Natural killer cell (primary cell): Measurements from ENCODE around the gene GPLD1. TPM values are rescaled to one million over a fixed set of nuclear protein-coding genes. Genes with fewer than 3 reads are reported as not detected.

Experiments
- ATAC-seq, 3 donors: fragments of 150-1000 bp in 2 of 3; fragments of 200-7000 bp in 1 of 3; cut with Tn5 transposase; 1 replicate in 1 of 3; 2 replicates in 2 of 3; pipeline ENCODE4 v1.10.0; 2021; ENCODE audit warnings: mild to moderate bottlenecking in 2 of 3, moderate library complexity in 2 of 3
- DNase-seq, 2 donors: peaks; one replicate each; pipeline versions ENCODE4 v3.0.0 to v3.0.0-alpha.2; 2013 to 2021; ENCODE audit warnings: mixed read lengths in 1 of 2
- H3K27ac ChIP-seq: one replicate; pipeline ENCODE4 v1.5.1; 2013; ENCODE audit warnings: mild to moderate bottlenecking, low read length
- H3K27me3 ChIP-seq: one replicate; pipeline ENCODE4 v1.6.1; 2013; ENCODE audit warnings: low read length; ENCODE audit not compliant: control insufficient read depth, insufficient read depth
- H3K36me3 ChIP-seq: one replicate; pipeline ENCODE4 v1.6.1; 2013; ENCODE audit warnings: low read length; ENCODE audit not compliant: control insufficient read depth, insufficient read depth
- H3K4me1 ChIP-seq: one replicate; pipeline ENCODE4 v1.6.1; 2013; ENCODE audit warnings: low read length; ENCODE audit not compliant: control insufficient read depth, insufficient read depth
- H3K4me3 ChIP-seq: one replicate; pipeline ENCODE4 v1.5.1; 2013; ENCODE audit warnings: low read length
- H3K9me3 ChIP-seq: one replicate; pipeline ENCODE4 v1.6.1; 2013; ENCODE audit warnings: low read length; ENCODE audit not compliant: control insufficient read depth, insufficient read depth
- H3K27ac Mint-ChIP-seq, 2 donors: one replicate each; pipeline ENCODE4 v1.8.0; 2022; ENCODE audit warnings: mild to moderate bottlenecking in 2 of 2, mixed read lengths in 2 of 2, moderate library complexity in 1 of 2
- H3K27me3 Mint-ChIP-seq, 2 donors: one replicate each; pipeline ENCODE4 v1.8.0; 2022; ENCODE audit warnings: low read depth in 2 of 2, mixed read lengths in 2 of 2
- H3K36me3 Mint-ChIP-seq: one replicate; pipeline ENCODE4 v1.8.0; 2022; ENCODE audit warnings: mixed read lengths
- H3K4me1 Mint-ChIP-seq, 2 donors: one replicate each; pipeline ENCODE4 v1.8.0; 2022; ENCODE audit warnings: mixed read lengths in 2 of 2
- H3K4me3 Mint-ChIP-seq: one replicate; pipeline ENCODE4 v1.8.0; 2022; ENCODE audit warnings: mild to moderate bottlenecking, moderate library complexity, mixed read lengths
- H3K9me3 Mint-ChIP-seq, 2 donors: one replicate each; pipeline ENCODE4 v1.8.0; 2022; ENCODE audit warnings: mixed read lengths in 2 of 2
- WGBS: methylation state at CpG from one replicate; pipeline ENCODE4 v1.1.7; 2013; ENCODE audit warnings: missing lambda C conversion rate; ENCODE audit not compliant: insufficient coverage; 5-methylcytosine and 5-hydroxymethylcytosine counted together
- intact Hi-C: fragments of 100-400 bp; cut with micrococcal nuclease; formaldehyde crosslinking; loops from one replicate; pipeline ENCODE4 v1.14.2; 2022
- total RNA-seq, 4 donors: library from RNA; stranded (reverse); fragments of 120-200 nt in 1 of 4; gene quantifications; one replicate each; pipeline versions ENCODE4 v1.2.3 to v1.2.4, GENCODE V29; 2013 to 2022
- TF ChIP-seq, protein P1 (sequence below): fragments of 200-600 bp; IDR thresholded peaks from one replicate; pipeline ENCODE4 v1.8.0; 2022; ENCODE audit warnings: antibody characterized with exemption

The GPLD1 gene
- total RNA-seq, 3 donors from 2014 or later (not counting 1 experiment from before 2014, with no cell fraction given): 0.86 to 1.3 (median 0.88) TPM

DNA sequence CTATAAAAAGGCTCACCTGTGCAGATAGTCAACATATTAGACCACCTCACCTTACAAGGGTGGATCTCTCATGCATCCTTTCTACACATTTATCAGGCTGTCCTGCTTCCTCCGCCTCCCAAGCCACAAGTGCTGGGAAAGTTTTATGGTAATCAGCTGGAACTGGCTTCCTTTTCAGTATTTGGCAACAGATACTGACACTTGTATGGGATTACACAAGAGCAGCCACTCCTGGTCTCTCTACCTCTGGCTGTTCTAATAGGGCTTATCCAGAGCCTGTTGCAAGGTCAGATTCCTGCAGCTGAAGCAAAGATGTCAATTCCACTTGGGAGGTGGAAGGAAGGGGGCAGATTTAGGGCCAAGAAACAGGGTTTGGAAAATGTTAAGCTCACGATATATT, 503 bp upstream of the GPLD1 start:
- Mint-ChIP-seq H3K27ac (no peak overlapping the region), H3K9me3 (no peaks in the 10 kb centered on the region), H3K36me3 (no peaks in the 10 kb centered on the region), H3K27me3 (no peaks in the 10 kb centered on the region), H3K4me3 (no peak overlapping the region), H3K4me1 (peaks cover 11 to 12% of the 10 kb centered on the region in 2 donors)
- intact Hi-C loops: no loop called here
- TF ChIP-seq, protein P1, sequence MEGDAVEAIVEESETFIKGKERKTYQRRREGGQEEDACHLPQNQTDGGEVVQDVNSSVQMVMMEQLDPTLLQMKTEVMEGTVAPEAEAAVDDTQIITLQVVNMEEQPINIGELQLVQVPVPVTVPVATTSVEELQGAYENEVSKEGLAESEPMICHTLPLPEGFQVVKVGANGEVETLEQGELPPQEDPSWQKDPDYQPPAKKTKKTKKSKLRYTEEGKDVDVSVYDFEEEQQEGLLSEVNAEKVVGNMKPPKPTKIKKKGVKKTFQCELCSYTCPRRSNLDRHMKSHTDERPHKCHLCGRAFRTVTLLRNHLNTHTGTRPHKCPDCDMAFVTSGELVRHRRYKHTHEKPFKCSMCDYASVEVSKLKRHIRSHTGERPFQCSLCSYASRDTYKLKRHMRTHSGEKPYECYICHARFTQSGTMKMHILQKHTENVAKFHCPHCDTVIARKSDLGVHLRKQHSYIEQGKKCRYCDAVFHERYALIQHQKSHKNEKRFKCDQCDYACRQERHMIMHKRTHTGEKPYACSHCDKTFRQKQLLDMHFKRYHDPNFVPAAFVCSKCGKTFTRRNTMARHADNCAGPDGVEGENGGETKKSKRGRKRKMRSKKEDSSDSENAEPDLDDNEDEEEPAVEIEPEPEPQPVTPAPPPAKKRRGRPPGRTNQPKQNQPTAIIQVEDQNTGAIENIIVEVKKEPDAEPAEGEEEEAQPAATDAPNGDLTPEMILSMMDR: no peak
- Histone ChIP-seq H3K4me1 (peaks cover 7% of the 10 kb centered on the region), H3K27ac (no peak overlapping the region), H3K4me3 (no peak overlapping the region), H3K36me3 (no peaks in the 10 kb centered on the region), H3K27me3 (no peaks in the 10 kb centered on the region), H3K9me3 (no peaks in the 10 kb centered on the region)
- no peak for DNase-seq
- ATAC-seq: no peak
- WGBS: 86% methylated on average over 1 of the region's 2 CpGs

DNA sequence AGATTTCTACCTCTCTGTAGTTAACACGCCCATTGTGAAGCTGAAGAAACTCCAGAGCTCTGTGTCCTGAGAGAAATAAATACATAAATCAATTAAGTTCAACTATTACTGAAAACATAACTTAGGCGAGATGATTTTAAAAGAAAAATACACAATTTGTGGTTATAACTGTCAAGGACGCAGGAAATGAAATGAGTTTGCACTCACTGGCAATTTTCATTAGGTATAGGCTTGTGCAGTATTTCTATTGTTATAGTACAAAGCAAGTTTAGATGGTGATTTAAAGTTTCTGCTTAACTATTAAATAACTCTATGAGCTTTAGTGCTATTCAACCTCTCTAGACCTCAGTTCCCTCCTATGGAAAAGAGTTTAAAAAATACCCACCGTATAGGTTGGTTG, 3.3 kb downstream of the GPLD1 start:
- H3K4me3 Mint-ChIP-seq: no peak overlapping the region

DNA sequence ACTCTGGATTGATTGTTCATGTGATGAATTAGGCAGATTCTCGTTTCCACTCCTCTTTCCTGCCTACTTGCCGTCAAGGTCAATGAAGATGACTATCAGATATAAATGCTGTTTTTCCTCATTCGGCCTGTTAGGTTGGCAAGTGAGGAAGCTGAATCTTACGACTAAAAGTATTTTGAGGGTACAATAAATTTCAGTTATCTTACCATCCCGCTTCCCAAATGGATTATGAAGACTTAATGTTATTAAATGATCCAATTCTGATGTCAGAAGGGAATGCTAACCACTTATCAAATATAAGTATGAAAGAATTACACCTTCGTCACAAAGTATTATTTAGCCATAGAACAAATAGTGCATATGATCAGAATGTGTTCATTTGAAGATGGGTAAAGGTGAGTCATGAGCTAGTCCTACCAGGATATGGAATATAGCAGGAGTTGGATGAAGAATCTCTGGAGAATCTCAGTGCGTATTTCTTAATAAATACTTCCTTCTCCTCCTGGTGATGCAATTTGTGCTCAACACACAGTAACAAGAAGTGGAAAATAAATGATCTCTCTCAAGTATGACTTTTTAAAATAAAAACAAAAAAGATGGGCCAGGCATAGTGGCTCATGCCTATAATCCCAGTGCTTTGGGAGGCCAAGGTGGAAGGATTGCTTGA, 4.6 kb downstream of the GPLD1 start:
- Histone ChIP-seq H3K27me3 (no peaks in the 10 kb centered on the region), H3K36me3 (no peaks in the 10 kb centered on the region), H3K27ac (no peak overlapping the region), H3K4me3 (no peak overlapping the region), H3K4me1 (no peaks in the 10 kb centered on the region), H3K9me3 (no peaks in the 10 kb centered on the region)
- H3K4me1 Mint-ChIP-seq: no peaks in the 10 kb centered on the region
- no peaks in the 10 kb centered on the region for H3K27me3 Mint-ChIP-seq
- TF ChIP-seq, protein P1: no peak
- no peak overlapping the region for H3K4me3 Mint-ChIP-seq
- DNase-seq (no peak), ATAC-seq (no peak)
- no peak overlapping the region for H3K27ac Mint-ChIP-seq
- no peaks in the 10 kb centered on the region for H3K9me3 Mint-ChIP-seq
- no peaks in the 10 kb centered on the region for H3K36me3 Mint-ChIP-seq
- 87% methylated on average over 5 of the region's 7 CpGs for WGBS
- intact Hi-C loops: no loop called here

More for the DNA sequence above, 3.3 kb downstream of the GPLD1 start:
- TF ChIP-seq, protein P1: no peak
- DNase-seq (no peak), ATAC-seq (no peak)
- H3K36me3 ChIP-seq: no peaks in the 10 kb centered on the region
- H3K4me3 ChIP-seq: no peak overlapping the region
- H3K27ac ChIP-seq: no peak overlapping the region
- H3K27me3 ChIP-seq: no peaks in the 10 kb centered on the region
- Mint-ChIP-seq H3K36me3 (no peaks in the 10 kb centered on the region), H3K27me3 (no peaks in the 10 kb centered on the region), H3K9me3 (no peaks in the 10 kb centered on the region), H3K27ac (no peak overlapping the region), H3K4me1 (no peaks in the 10 kb centered on the region)
- no peaks in the 10 kb centered on the region for H3K4me1 ChIP-seq
- 27% methylated on average over 3 of the region's 4 CpGs for WGBS
- intact Hi-C loops: no loop called here
- no peaks in the 10 kb centered on the region for H3K9me3 ChIP-seq

DNA sequence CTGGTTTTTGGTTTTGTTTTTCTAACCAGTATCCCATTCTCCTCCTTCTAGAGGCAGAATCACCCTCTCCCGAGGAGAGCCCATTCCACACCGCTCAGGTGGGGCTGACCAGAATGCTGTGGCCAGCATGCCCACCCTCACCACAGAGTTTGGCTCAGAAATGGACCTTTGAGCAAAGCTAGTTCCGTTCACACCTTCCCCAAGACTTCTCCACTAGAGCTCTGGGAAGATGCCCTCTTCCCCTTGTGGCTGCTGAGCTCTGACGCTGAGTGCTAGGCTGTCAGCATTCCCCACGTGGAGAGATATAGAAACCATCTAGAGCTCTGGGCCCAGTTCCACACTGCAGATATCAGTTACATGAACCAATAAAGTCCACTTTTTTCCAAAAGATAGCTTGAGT, 7.9 kb downstream of the GPLD1 start:
- ATAC-seq (no peak), DNase-seq (no peak)
- Mint-ChIP-seq H3K4me3 (no peak overlapping the region), H3K9me3 (no peaks in the 10 kb centered on the region), H3K27ac (no peak overlapping the region), H3K36me3 (no peaks in the 10 kb centered on the region), H3K4me1 (no peaks in the 10 kb centered on the region), H3K27me3 (no peaks in the 10 kb centered on the region)
- 95% methylated on average over 5 of the region's 5 CpGs for WGBS
- H3K4me3 ChIP-seq: no peak overlapping the region
- H3K4me1 ChIP-seq: no peaks in the 10 kb centered on the region
- no peak overlapping the region for H3K27ac ChIP-seq
- H3K9me3 ChIP-seq: no peaks in the 10 kb centered on the region
- TF ChIP-seq, protein P1: no peak
- intact Hi-C loops: no loop called here
- no peaks in the 10 kb centered on the region for H3K36me3 ChIP-seq
- no peaks in the 10 kb centered on the region for H3K27me3 ChIP-seq
